ENCODE measurements around the gene GART. TPM values are rescaled to one million over a fixed set of nuclear protein-coding genes. Genes with fewer than 3 reads are reported as not detected.
A peak's percentile ranks its signal among the peaks of the same experiment; 100 is the strongest.

The GART gene
- total and polyA plus RNA-seq, 2 of the 4 experiments (the other 2 are of a cell fraction): 29.9 to 73.8 TPM

GRCh38 chr21:33481314-33481943 is 60.5 kb downstream of the GART start:
- DNase-seq (no peak), ATAC-seq (ENCODE audit: low read depth) (no peak)
- Histone ChIP-seq H2AK5ac (ENCODE audit: low read depth, low read length) (no peak overlapping the region), H4K91ac (ENCODE audit: insufficient read depth, low read depth, low read length) (no peak overlapping the region), H3K27me3 (ENCODE audit: control insufficient read depth, insufficient read depth, low read length) (no peaks in the 10 kb centered on the region), H3K4ac (ENCODE audit: low read depth, low read length) (no peak overlapping the region), H4K20me1 (ENCODE audit: insufficient read depth, low read length) (0 out of 2 replicates have a peak, but pooled peaks cover 5% of the 10 kb centered on the region), H3K4me1 (ENCODE audit: control insufficient read depth, insufficient read depth, low read length) (0 out of 2 replicates have a peak, but pooled peaks cover 2% of the 10 kb centered on the region), H2BK15ac (ENCODE audit: low read depth, low read length) (no peak overlapping the region), H3K9me3 (ENCODE audit: control insufficient read depth, insufficient read depth, low read length) (no peaks in the 10 kb centered on the region), H4K5ac (ENCODE audit: low read depth, low read length) (no peak overlapping the region), H3K79me1 (ENCODE audit: low read depth in 1 of 2, low read length in 2 of 2) (peaks cover 6 to 21% of the 10 kb centered on the region in 2 experiments), H3K56ac (ENCODE audit: extremely low read depth, insufficient read depth, low read length) (no peak overlapping the region), H4K8ac (ENCODE audit: low read depth in 2 of 2, low read length in 2 of 2) (no peak overlapping the region), H2BK5ac (ENCODE audit: low read depth, low read length, poor library complexity, severe bottlenecking) (no peak overlapping the region), H3K4me3 (ENCODE audit: insufficient read depth, low read depth, low read length) (no peak overlapping the region), H2AFZ (replicated peaks; ENCODE audit: low read length, poor library complexity) (no peak overlapping the region), H3K18ac (ENCODE audit: low read depth, low read length) (no peak overlapping the region), H3K36me3 (ENCODE audit: control insufficient read depth, insufficient read depth, low read length) (0 out of 2 replicates have a peak, but pooled peaks cover 2% of the 10 kb centered on the region), H3K4me2 (ENCODE audit: low read depth, low read length) (no peak overlapping the region), H2AK9ac (replicated peaks; ENCODE audit: low read depth, low read length, poor library complexity) (peak overlapping the region; percentile 50), H3K27ac (ENCODE audit: insufficient read depth, low read length) (no peak overlapping the region), H3K9me1 (ENCODE audit: insufficient read depth, low read length) (peaks cover 7% of the 10 kb centered on the region; the same call in 1 of the 2 replicates), H3K9ac (ENCODE audit: low read depth, low read length) (no peak overlapping the region), H3K14ac (replicated peaks; ENCODE audit: low read depth, low read length) (no peak overlapping the region), H2BK20ac (ENCODE audit: low read depth, low read length) (no peak overlapping the region), H3K23ac (ENCODE audit: low read depth, low read length) (no peak overlapping the region), H2BK120ac (ENCODE audit: low read depth, low read length) (no peak overlapping the region)
- BruUV-seq (replicated peaks): no TSS peak
- intact Hi-C loops (cut with micrococcal nuclease) (no loop called here), dilution Hi-C loops (cut with HindIII; ENCODE audit: low sequenced_read_pairs, unreplicated experiment) (no loop called here), in situ Hi-C loops (cut with MboI; ENCODE audit: low sequenced_read_pairs) (no loop called here)
- TF ChIP-seq MXI1 (IDR thresholded peaks at IDR 0.05; ENCODE audit: borderline replicate concordance, low read depth, low read length) (no peak), NFE2L2 (IDR thresholded peaks at IDR 0.05; ENCODE audit: low read depth, low read length) (no peak), SMC3 (IDR thresholded peaks at IDR 0.05; ENCODE audit: low read depth, low read length) (no peak), MAFK (IDR thresholded peaks at IDR 0.05; ENCODE audit: low read depth, low read length) (no peak), ELK1 (IDR thresholded peaks at IDR 0.05; ENCODE audit: borderline replicate concordance, low read depth, low read length) (no peak), CEBPB (IDR thresholded peaks at IDR 0.05; ENCODE audit: low read depth, low read length) (no peak), MAZ (IDR thresholded peaks at IDR 0.05; ENCODE audit: borderline replicate concordance, low read depth, low read length) (no peak), CTCF (conservative IDR thresholded peaks at IDR 0.05; ENCODE audit: low read depth, low read length) (no peak), BHLHE40 (IDR thresholded peaks at IDR 0.05; ENCODE audit: low read depth, low read length) (no peak), FOS (IDR thresholded peaks at IDR 0.05; ENCODE audit: low read depth, low read length) (no peak), RFX5 (IDR thresholded peaks at IDR 0.05; ENCODE audit: low read depth, low read length) (no peak), USF2 (IDR thresholded peaks at IDR 0.05; ENCODE audit: low read depth, low read length) (no peak), RAD21 (IDR thresholded peaks at IDR 0.05; ENCODE audit: low read length) (no peak), CHD1 (IDR thresholded peaks at IDR 0.05; ENCODE audit: low read depth, low read length) (no peak)
- CTCF ChIA-PET: no interaction called here
- 82% methylated on average over 7 of the region's 9 CpGs; no CpG with 5 or more reads in 1 of the 2 experiments for WGBS, 2 experiments (ENCODE audit: extremely low coverage in 2 of 2, insufficient read length in 1 of 2)
- POLR2A ChIA-PET (ENCODE audit: unreplicated experiment): no interaction called here

Data from IMR-90 (cell line).